GM23338 (cell line): Measurements from ENCODE around the gene TEX29. TPM values are rescaled to one million over a fixed set of nuclear protein-coding genes. Genes with fewer than 3 reads are reported as not detected.

Source experiments
- ATAC-seq: fragments of 200-7000 bp; cut with Tn5 transposase; 3 replicates; pipeline ENCODE4 v1.9.1; 2020
- DNase-seq: peaks from one replicate; pipeline ENCODE4 v3.0.0-alpha.2; 2015; ENCODE audit warnings: low spot score
- H2AFZ ChIP-seq: fragments of 200-600 bp; sonication (generic); 2 replicates; pipeline ENCODE4 v1.8.0; 2016; ENCODE audit warnings: antibody characterized with exemption, mild to moderate bottlenecking, moderate library complexity
- H3F3A ChIP-seq: fragments of 200-600 bp; sonication (generic); replicated peaks from 2 replicates; pipeline ENCODE4 v1.8.0; 2017; ENCODE audit warnings: antibody characterized with exemption, mixed run types, low read depth
- H3K27ac ChIP-seq: fragments of 200-600 bp; sonication (generic); 2 replicates; pipeline ENCODE4 v1.6.1; 2016; ENCODE audit warnings: low read depth
- H3K27me3 ChIP-seq: fragments of 200-600 bp; sonication (generic); 2 replicates; pipeline ENCODE4 v1.8.0; 2016; ENCODE audit warnings: mild to moderate bottlenecking, mixed run types, moderate library complexity; ENCODE audit not compliant: insufficient read depth
- H3K36me3 ChIP-seq: fragments of 200-600 bp; sonication (generic); 2 replicates; pipeline ENCODE4 v1.8.0; 2016; ENCODE audit warnings: mild to moderate bottlenecking; ENCODE audit not compliant: insufficient read depth
- H3K4me1 ChIP-seq: fragments of 200-600 bp; sonication (generic); 2 replicates; pipeline ENCODE4 v1.8.0; 2016; ENCODE audit warnings: mild to moderate bottlenecking, moderate library complexity; ENCODE audit not compliant: insufficient read depth
- H3K4me2 ChIP-seq: fragments of 200-600 bp; sonication (generic); 2 replicates; pipeline ENCODE4 v1.7.1; 2017; ENCODE audit warnings: mixed run types
- H3K4me3 ChIP-seq: fragments of 200-600 bp; sonication (generic); 2 replicates; pipeline ENCODE4 v1.6.1; 2016; ENCODE audit warnings: mixed run types
- H3K79me2 ChIP-seq: fragments of 200-600 bp; sonication (generic); replicated peaks from 2 replicates; pipeline ENCODE4 v1.8.0; 2017; ENCODE audit warnings: mild to moderate bottlenecking; ENCODE audit not compliant: insufficient read depth
- H3K9me2 ChIP-seq: fragments of 200-600 bp; sonication (generic); 2 replicates; pipeline ENCODE4 v1.8.0; 2017; ENCODE audit not compliant: insufficient read depth
- H4K20me1 ChIP-seq: fragments of 200-600 bp; sonication (generic); replicated peaks from 2 replicates; pipeline ENCODE4 v1.8.0; 2017; ENCODE audit warnings: mild to moderate bottlenecking; ENCODE audit not compliant: insufficient read depth
- H3K27ac Mint-ChIP-seq: 2 replicates; pipeline ENCODE4 v1.8.0; 2020; ENCODE audit warnings: inconsistent platforms, mild to moderate bottlenecking, moderate library complexity, mixed read lengths
- H3K27me3 Mint-ChIP-seq: 3 replicates; pipeline ENCODE4 v1.8.0; 2022; ENCODE audit warnings: low read depth, mild to moderate bottlenecking, moderate library complexity, mixed read lengths, inconsistent platforms; ENCODE audit not compliant: insufficient read depth, poor library complexity
- H3K36me3 Mint-ChIP-seq: 3 replicates; pipeline ENCODE4 v1.8.0; 2021; ENCODE audit warnings: low read depth, mild to moderate bottlenecking, inconsistent platforms, moderate library complexity, mixed read lengths
- H3K4me1 Mint-ChIP-seq: 3 replicates; pipeline ENCODE4 v1.8.0; 2020; ENCODE audit warnings: mild to moderate bottlenecking, inconsistent platforms, mixed read lengths
- H3K4me3 Mint-ChIP-seq: 3 replicates; pipeline ENCODE4 v1.8.0; 2021; ENCODE audit warnings: moderate library complexity, mild to moderate bottlenecking, inconsistent platforms, mixed read lengths
- H3K9me3 Mint-ChIP-seq: 3 replicates; pipeline ENCODE4 v1.8.0; 2020; ENCODE audit warnings: moderate library complexity, mild to moderate bottlenecking, inconsistent platforms, mixed read lengths
- CREB1 ChIP-seq: fragments of 250-450 bp; sonication (Bioruptor Pico); IDR thresholded peaks from 2 replicates; pipeline ENCODE4 v1.5.0; 2020; ENCODE audit warnings: low read depth, mild to moderate bottlenecking, moderate library complexity
- EZH2 ChIP-seq: fragments of 200-600 bp; sonication (generic); IDR thresholded peaks from one replicate; pipeline ENCODE4 v1.8.0; 2017; ENCODE audit warnings: antibody characterized with exemption, mild to moderate bottlenecking, low read depth; ENCODE audit not compliant: unreplicated experiment
- EZH2phosphoT487 ChIP-seq: fragments of 200-600 bp; sonication (generic); IDR thresholded peaks from one replicate; pipeline ENCODE4 v1.8.1; 2018; ENCODE audit warnings: antibody characterized with exemption; ENCODE audit not compliant: unreplicated experiment
- JUNB ChIP-seq: IDR thresholded peaks from one replicate; pipeline ENCODE4 v1.6.1; 2016; ENCODE audit warnings: antibody characterized with exemption; ENCODE audit not compliant: unreplicated experiment
- STAT1 ChIP-seq: IDR thresholded peaks from one replicate; pipeline ENCODE4 v1.6.1; 2016; ENCODE audit warnings: antibody characterized with exemption; ENCODE audit not compliant: unreplicated experiment
- ZNF114 ChIP-seq: fragments of 250-450 bp; sonication (Bioruptor Pico); IDR thresholded peaks from 2 replicates; pipeline ENCODE4 v1.5.0; 2020; ENCODE audit warnings: mild to moderate bottlenecking, moderate library complexity
- ZNF331 ChIP-seq: fragments of 250-450 bp; sonication (Bioruptor Pico); IDR thresholded peaks from 2 replicates; pipeline ENCODE4 v1.5.0; 2020; ENCODE audit warnings: low read depth, mild to moderate bottlenecking, moderate library complexity
- polyA plus RNA-seq: library from polyadenylated mRNA; unstranded; fragments of >200 nt; fragmentation: Nextera tagmentation; extraction: Ambion mirVana; gene quantifications from 2 replicates; pipeline ENCODE4 v1.2.1, GENCODE V29; 2016
- total RNA-seq: library from RNA; depleted of rRNA; stranded (reverse); fragments of >200 nt; shearing (Covaris generic); gene quantifications from 2 replicates; pipeline ENCODE4 v1.2.3, GENCODE V29; 2014
- TF ChIP-seq, protein P1 (sequence below): IDR thresholded peaks from one replicate; pipeline ENCODE4 v1.6.1; 2018; ENCODE audit warnings: antibody characterized with exemption; ENCODE audit not compliant: unreplicated experiment
- TF ChIP-seq, protein P2 (sequence below): fragments of 250-450 bp; sonication (Bioruptor Pico); IDR thresholded peaks from 2 replicates; pipeline ENCODE4 v1.5.0; 2020; ENCODE audit warnings: mild to moderate bottlenecking, moderate library complexity

Gene TEX29
- total and polyA plus RNA-seq, 2 experiments from 2014 or later: 0.31 TPM; not detected in 1

DNA sequence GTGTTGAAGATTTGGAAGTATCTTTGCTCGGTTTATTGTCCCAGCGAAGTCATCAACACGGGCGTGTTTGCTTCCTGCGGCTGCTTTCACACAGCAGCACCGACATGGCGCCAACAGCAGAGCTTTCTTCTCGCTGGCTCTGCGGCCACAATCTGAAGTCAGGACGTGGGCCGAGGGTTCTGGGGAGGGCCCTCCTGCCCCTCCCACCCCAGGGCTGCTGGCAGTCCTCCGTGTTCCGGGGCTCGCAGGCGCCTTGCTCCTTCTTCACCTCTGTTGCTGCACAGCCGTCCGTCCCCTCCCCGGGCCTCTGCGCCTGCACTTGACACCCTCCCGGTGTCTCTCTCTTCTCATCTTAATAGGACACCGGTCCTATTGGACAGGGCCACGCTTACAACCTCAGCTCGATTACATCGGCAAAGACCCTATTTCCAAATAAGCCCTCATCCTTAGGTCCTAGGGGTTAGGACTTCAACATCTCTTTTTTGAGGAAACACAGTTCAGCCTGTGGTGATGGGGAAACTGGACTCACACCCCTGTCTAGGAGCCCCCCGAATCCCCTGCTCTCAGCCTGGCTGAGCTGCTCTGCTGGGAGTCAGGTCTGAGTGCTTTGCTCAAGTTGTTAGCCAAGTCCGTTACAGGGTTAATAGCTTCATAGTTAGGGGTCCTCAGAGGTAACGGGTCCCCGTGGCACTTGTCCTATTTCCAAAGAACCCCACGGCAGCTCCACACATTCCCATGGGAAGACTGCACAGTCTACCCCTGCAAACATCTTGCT lies 2.7 kb upstream of the TEX29 start:
- Mint-ChIP-seq H3K36me3 (peaks cover 7% of the 10 kb centered on the region), H3K27ac (no peak overlapping the region; the same call in 1 of the 2 replicates), H3K27me3 (peaks cover 15% of the 10 kb centered on the region), H3K4me1 (no peaks in the 10 kb centered on the region; the same call in 2 of the 3 replicates), H3K9me3 (peaks cover 8% of the 10 kb centered on the region; the same call in 2 of the 3 replicates), H3K4me3 (no peak overlapping the region)
- H2AFZ ChIP-seq: no peak overlapping the region
- no peak overlapping the region for H3K4me2 ChIP-seq
- H3K4me3 ChIP-seq: no peak overlapping the region
- H3K27ac ChIP-seq: no peak overlapping the region
- DNase-seq (no peak), ATAC-seq (no peak)
- no peaks in the 10 kb centered on the region for H3K27me3 ChIP-seq
- H4K20me1 ChIP-seq: no peaks in the 10 kb centered on the region
- no peaks in the 10 kb centered on the region for H3K4me1 ChIP-seq
- no peak for TF ChIP-seq ZNF331 (CRISPR knock-in tag)
- TF ChIP-seq EZH2: no peak
- TF ChIP-seq STAT1: no peak
- no peak for TF ChIP-seq CREB1 (CRISPR knock-in tag)
- TF ChIP-seq, protein P1, sequence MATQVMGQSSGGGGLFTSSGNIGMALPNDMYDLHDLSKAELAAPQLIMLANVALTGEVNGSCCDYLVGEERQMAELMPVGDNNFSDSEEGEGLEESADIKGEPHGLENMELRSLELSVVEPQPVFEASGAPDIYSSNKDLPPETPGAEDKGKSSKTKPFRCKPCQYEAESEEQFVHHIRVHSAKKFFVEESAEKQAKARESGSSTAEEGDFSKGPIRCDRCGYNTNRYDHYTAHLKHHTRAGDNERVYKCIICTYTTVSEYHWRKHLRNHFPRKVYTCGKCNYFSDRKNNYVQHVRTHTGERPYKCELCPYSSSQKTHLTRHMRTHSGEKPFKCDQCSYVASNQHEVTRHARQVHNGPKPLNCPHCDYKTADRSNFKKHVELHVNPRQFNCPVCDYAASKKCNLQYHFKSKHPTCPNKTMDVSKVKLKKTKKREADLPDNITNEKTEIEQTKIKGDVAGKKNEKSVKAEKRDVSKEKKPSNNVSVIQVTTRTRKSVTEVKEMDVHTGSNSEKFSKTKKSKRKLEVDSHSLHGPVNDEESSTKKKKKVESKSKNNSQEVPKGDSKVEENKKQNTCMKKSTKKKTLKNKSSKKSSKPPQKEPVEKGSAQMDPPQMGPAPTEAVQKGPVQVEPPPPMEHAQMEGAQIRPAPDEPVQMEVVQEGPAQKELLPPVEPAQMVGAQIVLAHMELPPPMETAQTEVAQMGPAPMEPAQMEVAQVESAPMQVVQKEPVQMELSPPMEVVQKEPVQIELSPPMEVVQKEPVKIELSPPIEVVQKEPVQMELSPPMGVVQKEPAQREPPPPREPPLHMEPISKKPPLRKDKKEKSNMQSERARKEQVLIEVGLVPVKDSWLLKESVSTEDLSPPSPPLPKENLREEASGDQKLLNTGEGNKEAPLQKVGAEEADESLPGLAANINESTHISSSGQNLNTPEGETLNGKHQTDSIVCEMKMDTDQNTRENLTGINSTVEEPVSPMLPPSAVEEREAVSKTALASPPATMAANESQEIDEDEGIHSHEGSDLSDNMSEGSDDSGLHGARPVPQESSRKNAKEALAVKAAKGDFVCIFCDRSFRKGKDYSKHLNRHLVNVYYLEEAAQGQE: no peak
- no peak for TF ChIP-seq ZNF114 (CRISPR knock-in tag)
- TF ChIP-seq, protein P2, sequence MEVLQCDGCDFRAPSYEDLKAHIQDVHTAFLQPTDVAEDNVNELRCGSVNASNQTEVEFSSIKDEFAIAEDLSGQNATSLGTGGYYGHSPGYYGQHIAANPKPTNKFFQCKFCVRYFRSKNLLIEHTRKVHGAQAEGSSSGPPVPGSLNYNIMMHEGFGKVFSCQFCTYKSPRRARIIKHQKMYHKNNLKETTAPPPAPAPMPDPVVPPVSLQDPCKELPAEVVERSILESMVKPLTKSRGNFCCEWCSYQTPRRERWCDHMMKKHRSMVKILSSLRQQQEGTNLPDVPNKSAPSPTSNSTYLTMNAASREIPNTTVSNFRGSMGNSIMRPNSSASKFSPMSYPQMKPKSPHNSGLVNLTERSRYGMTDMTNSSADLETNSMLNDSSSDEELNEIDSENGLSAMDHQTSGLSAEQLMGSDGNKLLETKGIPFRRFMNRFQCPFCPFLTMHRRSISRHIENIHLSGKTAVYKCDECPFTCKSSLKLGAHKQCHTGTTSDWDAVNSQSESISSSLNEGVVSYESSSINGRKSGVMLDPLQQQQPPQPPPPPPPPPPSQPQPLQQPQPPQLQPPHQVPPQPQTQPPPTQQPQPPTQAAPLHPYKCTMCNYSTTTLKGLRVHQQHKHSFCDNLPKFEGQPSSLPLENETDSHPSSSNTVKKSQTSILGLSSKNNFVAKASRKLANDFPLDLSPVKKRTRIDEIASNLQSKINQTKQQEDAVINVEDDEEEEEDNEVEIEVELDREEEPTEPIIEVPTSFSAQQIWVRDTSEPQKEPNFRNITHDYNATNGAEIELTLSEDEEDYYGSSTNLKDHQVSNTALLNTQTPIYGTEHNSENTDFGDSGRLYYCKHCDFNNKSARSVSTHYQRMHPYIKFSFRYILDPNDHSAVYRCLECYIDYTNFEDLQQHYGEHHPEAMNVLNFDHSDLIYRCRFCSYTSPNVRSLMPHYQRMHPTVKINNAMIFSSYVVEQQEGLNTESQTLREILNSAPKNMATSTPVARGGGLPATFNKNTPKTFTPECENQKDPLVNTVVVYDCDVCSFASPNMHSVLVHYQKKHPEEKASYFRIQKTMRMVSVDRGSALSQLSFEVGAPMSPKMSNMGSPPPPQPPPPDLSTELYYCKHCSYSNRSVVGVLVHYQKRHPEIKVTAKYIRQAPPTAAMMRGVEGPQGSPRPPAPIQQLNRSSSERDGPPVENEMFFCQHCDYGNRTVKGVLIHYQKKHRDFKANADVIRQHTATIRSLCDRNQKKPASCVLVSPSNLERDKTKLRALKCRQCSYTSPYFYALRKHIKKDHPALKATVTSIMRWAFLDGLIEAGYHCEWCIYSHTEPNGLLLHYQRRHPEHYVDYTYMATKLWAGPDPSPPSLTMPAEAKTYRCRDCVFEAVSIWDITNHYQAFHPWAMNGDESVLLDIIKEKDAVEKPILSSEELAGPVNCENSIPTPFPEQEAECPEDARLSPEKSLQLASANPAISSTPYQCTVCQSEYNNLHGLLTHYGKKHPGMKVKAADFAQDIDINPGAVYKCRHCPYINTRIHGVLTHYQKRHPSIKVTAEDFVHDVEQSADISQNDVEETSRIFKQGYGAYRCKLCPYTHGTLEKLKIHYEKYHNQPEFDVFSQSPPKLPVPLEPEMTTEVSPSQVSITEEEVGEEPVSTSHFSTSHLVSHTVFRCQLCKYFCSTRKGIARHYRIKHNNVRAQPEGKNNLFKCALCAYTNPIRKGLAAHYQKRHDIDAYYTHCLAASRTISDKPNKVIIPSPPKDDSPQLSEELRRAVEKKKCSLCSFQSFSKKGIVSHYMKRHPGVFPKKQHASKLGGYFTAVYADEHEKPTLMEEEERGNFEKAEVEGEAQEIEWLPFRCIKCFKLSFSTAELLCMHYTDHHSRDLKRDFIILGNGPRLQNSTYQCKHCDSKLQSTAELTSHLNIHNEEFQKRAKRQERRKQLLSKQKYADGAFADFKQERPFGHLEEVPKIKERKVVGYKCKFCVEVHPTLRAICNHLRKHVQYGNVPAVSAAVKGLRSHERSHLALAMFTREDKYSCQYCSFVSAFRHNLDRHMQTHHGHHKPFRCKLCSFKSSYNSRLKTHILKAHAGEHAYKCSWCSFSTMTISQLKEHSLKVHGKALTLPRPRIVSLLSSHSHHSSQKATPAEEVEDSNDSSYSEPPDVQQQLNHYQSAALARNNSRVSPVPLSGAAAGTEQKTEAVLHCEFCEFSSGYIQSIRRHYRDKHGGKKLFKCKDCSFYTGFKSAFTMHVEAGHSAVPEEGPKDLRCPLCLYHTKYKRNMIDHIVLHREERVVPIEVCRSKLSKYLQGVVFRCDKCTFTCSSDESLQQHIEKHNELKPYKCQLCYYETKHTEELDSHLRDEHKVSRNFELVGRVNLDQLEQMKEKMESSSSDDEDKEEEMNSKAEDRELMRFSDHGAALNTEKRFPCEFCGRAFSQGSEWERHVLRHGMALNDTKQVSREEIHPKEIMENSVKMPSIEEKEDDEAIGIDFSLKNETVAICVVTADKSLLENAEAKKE (CRISPR knock-in tag): no peak
- TF ChIP-seq JUNB: no peak
- TF ChIP-seq EZH2phosphoT487: no peak
- no peaks in the 10 kb centered on the region for H3K9me2 ChIP-seq
- no peaks in the 10 kb centered on the region for H3K36me3 ChIP-seq
- no peaks in the 10 kb centered on the region for H3K79me2 ChIP-seq
- no peaks in the 10 kb centered on the region for H3F3A ChIP-seq
